Astrocyte (in vitro differentiated cells and primary cell): Measurements from ENCODE around the gene RNF26.

ENCODE experiments used
- EZH2 ChIP-seq: IDR thresholded peaks from 2 replicates; pipeline ENCODE4 v1.6.1; 2012; ENCODE audit warnings: mild to moderate bottlenecking, low read length, inconsistent platforms; ENCODE audit not compliant: insufficient read depth
- TF ChIP-seq, protein P1 (sequence below): IDR thresholded peaks from 2 replicates; pipeline ENCODE4 v1.5.1; 2011; ENCODE audit warnings: low read depth, mild to moderate bottlenecking, inconsistent platforms, low read length, moderate library complexity; ENCODE audit not compliant: insufficient read depth

DNA sequence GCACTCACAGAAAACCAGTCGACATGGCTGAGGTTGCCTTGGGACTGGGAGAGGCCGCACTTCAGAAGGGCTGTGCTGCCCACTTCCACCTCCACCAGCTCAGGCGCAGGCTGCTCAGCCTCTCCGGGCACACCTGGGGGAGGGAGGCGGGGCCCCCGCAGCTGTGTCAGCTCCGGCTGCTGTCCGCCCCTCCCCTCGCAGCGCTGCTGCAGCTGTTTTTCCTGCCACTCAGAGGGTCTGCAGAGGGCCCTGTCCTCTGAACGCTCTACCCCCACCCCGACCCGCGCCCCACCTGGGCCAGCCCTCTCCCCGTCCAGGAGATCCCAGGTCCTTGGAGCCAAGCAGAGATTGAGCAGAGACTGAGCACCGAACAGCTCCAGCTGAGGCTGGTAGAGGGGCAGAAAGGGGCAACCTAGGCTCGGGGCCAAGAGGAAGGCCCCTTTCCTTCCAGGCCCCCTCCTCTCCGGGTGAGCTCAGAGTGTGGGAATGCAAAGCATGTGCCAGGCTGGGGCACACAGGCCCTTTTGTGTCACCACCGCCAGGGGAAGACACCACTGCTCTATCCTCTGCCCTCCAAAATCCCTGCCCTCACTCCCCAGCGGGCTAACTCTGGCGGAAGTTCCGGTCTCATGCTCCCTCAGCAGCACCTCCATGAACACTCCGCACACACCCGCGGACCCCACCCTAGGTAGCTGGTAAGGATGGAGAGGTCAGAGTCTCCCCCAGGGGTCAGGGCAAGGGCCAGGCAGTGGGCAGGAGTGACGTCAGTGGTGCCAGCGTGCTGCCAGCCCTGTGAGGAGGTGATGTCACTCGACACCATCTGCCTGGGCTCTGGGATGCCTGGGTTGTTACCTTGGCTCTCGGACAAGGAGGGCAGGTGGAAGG, 19.0 kb upstream of the RNF26 start:
- TF ChIP-seq, protein P1, sequence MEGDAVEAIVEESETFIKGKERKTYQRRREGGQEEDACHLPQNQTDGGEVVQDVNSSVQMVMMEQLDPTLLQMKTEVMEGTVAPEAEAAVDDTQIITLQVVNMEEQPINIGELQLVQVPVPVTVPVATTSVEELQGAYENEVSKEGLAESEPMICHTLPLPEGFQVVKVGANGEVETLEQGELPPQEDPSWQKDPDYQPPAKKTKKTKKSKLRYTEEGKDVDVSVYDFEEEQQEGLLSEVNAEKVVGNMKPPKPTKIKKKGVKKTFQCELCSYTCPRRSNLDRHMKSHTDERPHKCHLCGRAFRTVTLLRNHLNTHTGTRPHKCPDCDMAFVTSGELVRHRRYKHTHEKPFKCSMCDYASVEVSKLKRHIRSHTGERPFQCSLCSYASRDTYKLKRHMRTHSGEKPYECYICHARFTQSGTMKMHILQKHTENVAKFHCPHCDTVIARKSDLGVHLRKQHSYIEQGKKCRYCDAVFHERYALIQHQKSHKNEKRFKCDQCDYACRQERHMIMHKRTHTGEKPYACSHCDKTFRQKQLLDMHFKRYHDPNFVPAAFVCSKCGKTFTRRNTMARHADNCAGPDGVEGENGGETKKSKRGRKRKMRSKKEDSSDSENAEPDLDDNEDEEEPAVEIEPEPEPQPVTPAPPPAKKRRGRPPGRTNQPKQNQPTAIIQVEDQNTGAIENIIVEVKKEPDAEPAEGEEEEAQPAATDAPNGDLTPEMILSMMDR = no peak
- TF ChIP-seq EZH2 = no peak
